GM12865 (cell line): ENCODE results near the gene SGSH.

Experiments used
- DNase-seq: peaks from one replicate; pipeline ENCODE4 v3.0.0; 2010; ENCODE audit warnings: low read depth
- H3K4me3 ChIP-seq: 2 replicates; pipeline ENCODE4 v1.5.1; 2011; ENCODE audit warnings: mild to moderate bottlenecking, low read depth, low read length, control low read depth
- TF ChIP-seq, protein P1 (sequence below): IDR thresholded peaks from 2 replicates; pipeline ENCODE4 v1.5.1; 2011; ENCODE audit warnings: low read length, control low read depth, low read depth, inconsistent platforms; ENCODE audit not compliant: insufficient read depth; ENCODE audit errors: missing control alignments

The SGSH gene

DNA sequence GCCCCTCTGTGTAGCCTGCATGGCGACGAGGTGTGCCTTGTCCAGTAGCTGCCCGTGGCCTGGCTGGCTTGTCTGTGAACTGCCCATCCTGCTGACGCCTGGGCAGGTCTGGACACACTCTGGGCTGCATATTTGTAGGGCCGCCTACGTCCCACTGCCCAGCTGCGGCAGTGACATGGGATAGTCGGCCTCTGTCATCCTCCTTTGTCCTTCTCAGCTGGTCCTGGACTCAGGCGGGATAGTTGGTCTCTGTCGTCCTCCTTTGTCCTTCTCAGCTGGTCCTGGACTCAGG is 35.8 kb downstream of the SGSH start:
- TF ChIP-seq, protein P1, sequence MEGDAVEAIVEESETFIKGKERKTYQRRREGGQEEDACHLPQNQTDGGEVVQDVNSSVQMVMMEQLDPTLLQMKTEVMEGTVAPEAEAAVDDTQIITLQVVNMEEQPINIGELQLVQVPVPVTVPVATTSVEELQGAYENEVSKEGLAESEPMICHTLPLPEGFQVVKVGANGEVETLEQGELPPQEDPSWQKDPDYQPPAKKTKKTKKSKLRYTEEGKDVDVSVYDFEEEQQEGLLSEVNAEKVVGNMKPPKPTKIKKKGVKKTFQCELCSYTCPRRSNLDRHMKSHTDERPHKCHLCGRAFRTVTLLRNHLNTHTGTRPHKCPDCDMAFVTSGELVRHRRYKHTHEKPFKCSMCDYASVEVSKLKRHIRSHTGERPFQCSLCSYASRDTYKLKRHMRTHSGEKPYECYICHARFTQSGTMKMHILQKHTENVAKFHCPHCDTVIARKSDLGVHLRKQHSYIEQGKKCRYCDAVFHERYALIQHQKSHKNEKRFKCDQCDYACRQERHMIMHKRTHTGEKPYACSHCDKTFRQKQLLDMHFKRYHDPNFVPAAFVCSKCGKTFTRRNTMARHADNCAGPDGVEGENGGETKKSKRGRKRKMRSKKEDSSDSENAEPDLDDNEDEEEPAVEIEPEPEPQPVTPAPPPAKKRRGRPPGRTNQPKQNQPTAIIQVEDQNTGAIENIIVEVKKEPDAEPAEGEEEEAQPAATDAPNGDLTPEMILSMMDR = no peak
- no peak for DNase-seq
- H3K4me3 ChIP-seq = no peak overlapping the region

DNA sequence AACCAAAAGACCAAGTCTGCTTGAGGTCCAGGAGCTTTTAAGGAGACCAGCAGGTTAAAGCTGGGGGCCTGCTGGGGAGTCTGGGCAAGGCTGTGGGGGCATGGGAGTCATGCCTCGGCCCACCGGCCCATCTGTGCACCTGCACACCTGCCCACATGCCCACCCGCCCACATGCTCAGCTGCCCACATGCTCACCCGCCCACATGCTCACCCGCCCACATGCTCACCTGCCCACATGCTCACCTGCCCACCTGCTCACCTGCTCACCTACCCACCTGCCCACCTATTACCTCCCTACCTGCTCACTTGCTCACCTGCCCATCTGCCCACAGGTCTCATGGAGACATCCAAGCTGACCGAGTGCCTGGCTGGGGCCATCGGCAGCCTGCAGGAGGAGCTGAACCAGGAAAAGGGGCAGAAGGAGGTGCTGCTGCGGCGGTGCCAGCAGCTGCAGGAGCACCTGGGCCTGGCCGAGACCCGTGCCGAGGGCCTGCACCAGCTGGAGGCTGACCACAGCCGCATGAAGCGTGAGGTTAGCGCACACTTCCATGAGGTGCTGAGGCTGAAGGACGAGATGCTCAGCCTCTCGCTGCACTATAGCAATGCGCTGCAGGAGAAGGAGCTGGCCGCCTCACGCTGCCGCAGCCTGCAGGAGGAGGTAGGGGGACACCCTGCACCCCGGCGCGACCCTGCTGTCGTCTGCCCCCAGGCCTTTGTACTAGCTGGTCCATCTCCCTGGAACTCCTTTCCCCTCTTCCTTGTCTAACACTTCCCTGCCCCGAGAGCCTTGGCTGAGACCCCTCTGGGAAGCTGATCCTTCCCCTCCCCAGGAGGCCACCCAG is 36.3 kb downstream of the SGSH start:
- TF ChIP-seq, protein P1 = no peak
- H3K4me3 ChIP-seq = no peak overlapping the region
- no peak for DNase-seq

DNA sequence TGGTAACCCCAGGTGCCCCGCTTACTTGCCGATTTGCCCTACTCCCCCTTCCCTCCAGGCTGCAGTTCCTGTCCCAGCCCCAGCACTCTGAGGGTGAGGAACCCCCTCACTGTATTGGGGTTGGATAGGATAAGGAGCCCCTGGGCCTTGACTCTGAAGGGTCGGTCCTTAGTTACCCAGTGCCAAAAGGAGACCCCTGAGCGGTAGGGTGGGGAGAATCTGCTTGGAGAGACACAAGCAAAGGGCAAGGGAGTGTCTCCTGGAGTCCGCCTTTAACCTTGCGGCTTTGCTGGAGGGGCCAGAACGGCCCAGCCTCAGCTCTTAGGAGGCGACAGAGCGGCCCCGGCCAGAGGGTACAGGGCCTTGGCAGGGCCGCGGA is 37.3 kb downstream of the SGSH start:
- DNase-seq = no peak
- H3K4me3 ChIP-seq = no peak overlapping the region
- TF ChIP-seq, protein P1 = no peak

DNA sequence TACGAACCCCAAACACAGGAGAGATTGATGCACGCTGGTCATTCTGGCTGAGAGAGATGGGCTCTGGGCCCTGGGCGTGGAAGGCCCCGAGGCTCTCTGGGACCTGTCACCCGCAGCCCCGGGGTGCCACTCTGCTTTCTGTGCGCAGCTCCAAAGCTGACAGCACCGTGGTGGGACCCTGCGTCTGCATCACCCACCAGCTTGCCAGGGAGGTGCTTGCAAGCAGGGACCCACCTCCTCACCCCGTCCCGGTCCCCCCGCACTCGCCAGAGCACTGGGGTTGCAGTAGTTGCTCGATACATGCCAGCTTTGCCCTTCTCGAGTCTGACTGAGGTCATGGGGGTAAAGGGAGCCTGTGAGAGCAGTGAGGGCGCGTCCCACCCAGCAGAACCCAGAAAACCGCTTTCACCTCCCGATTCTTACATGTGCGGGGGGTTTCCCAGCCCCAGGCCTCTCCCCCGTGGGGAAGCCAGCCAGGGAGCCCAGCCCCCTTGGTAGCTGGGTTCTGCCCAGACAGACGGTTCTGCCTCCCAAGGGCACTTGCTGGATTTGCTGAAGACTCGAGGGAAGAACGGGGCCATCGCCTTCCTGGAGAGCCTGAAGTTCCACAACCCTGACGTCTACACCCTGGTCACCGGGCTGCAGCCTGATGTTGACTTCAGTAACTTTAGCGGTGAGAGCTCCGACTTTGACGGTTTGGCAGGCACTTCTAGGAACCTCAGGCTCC is 37.9 kb downstream of the SGSH start:
- TF ChIP-seq, protein P1 = no peak
- DNase-seq = no peak
- H3K4me3 ChIP-seq = no peak overlapping the region

DNA sequence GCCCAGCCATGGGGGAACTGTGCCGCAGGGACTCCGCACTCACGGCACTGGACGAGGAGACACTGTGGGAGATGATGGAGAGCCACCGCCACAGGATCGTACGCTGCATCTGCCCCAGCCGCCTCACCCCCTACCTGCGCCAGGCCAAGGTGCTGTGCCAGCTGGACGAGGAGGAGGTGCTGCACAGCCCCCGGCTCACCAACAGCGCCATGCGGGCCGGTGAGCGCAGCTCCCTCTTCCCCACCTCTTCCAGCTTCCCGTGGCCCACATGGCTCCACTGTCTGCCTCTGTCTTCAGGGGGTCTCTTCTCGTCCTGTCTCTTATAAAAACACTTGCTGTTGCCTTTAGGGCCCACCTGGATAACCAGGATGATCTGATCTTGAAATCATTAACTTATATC is 38.7 kb downstream of the SGSH start:
- H3K4me3 ChIP-seq = no peak overlapping the region
- no peak for DNase-seq
- TF ChIP-seq, protein P1 = no peak

DNA sequence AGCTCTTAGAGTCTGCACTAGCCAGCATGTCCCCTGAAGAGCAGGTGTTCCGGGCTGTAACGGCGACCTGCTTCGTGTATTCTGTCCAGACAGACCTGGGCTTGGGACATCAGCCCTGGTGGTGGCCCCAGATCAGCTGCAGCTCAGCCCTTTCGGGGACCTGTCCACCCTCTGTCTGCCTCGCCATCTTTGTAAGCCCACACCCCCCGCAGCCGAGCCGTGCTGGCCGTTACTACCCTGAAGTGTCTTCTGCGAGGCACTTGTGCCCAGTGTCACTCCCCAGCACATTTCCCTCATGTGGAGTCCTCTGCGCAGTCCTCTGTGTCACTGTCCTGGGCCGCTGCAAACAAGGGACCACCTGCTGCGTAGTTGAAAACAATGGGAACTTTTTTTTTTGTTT is 39.9 kb downstream of the SGSH start:
- TF ChIP-seq, protein P1 = no peak
- H3K4me3 ChIP-seq = no peak overlapping the region
- no peak for DNase-seq

DNA sequence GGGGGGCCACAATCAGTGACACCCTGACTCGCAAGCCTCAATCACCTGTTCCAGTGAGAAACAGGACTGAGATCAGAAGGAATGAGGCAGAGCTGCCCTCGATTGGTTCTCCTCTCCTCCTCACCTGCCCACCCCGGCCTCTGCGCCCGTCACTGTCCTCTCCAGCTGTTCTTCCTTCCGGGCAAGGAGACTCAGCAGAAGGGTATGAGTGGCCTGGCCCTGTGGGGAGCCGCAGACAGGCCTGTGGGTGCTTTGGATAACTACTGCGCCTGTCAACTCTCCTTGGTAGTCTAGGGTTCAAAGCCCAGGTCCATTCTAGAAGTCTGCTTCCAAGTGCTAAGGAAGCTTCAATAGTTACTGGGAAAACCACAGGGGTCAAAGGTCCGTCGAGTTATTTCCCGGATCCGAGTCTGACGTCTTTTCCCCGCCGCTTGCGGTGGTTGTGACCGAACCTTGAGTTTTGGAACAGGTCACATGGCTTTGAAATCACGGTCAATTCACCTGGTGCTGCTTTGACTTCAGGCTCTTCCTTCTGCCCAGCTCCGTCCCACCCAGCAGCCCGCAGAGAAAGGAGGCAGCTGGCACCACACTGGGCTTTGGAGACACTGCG is 42.0 kb downstream of the SGSH start:
- H3K4me3 ChIP-seq = no peak overlapping the region
- DNase-seq = no peak
- TF ChIP-seq, protein P1 = no peak
